Lower lobe of right lung (tissue), 2 donors: ENCODE measurements around the gene RASGRP2. TPM values are rescaled to one million over a fixed set of nuclear protein-coding genes. Genes with fewer than 3 reads are reported as not detected.

Source experiments
- ATAC-seq, 2 donors: fragments of 200-7000 bp; cut with Tn5 transposase; one replicate each; pipeline ENCODE4 v1.9.1; 2020 to 2022; ENCODE audit warnings: mild to moderate bottlenecking in 2 of 2, moderate library complexity in 2 of 2
- DNase-seq: peaks from one replicate; pipeline ENCODE4 v3.0.0-alpha.2; 2020
- H3K27ac ChIP-seq: fragments of 200-600 bp; one replicate; pipeline ENCODE4 v1.8.0; 2022
- H3K27me3 ChIP-seq: fragments of 200-600 bp; one replicate; pipeline ENCODE4 v1.8.0; 2022; ENCODE audit warnings: low read depth
- H3K36me3 ChIP-seq: fragments of 200-600 bp; one replicate; pipeline ENCODE4 v1.8.0; 2022; ENCODE audit warnings: mild to moderate bottlenecking
- H3K4me1 ChIP-seq: fragments of 200-600 bp; one replicate; pipeline ENCODE4 v1.8.0; 2022
- H3K4me3 ChIP-seq: fragments of 200-600 bp; one replicate; pipeline ENCODE4 v1.8.0; 2022; ENCODE audit warnings: mild to moderate bottlenecking
- H3K9me3 ChIP-seq: fragments of 200-600 bp; one replicate; pipeline ENCODE4 v1.8.0; 2022
- intact Hi-C: fragments of 100-400 bp; cut with DNase I; formaldehyde crosslinking; loops from one replicate; pipeline ENCODE4 v1.11.0; 2022
- total RNA-seq: library from RNA; stranded (reverse); fragmentation: NEBNext Ultra II Directional; extraction: Animal tissue kit (Norgen Biotek cat#: 25700); gene quantifications from one replicate; pipeline ENCODE4 v1.2.1, GENCODE V29; 2021
- TF ChIP-seq, protein P1 (sequence below): fragments of 200-600 bp; IDR thresholded peaks from one replicate; pipeline ENCODE4 v1.8.0; 2022; ENCODE audit warnings: antibody characterized with exemption, mild to moderate bottlenecking
- donor health status: DM: no; HTN: yes; CAD: no; lungs with severe emphysema.

Gene RASGRP2
- total RNA-seq, 1 donor from 2014 or later = 30.4 TPM

DNA sequence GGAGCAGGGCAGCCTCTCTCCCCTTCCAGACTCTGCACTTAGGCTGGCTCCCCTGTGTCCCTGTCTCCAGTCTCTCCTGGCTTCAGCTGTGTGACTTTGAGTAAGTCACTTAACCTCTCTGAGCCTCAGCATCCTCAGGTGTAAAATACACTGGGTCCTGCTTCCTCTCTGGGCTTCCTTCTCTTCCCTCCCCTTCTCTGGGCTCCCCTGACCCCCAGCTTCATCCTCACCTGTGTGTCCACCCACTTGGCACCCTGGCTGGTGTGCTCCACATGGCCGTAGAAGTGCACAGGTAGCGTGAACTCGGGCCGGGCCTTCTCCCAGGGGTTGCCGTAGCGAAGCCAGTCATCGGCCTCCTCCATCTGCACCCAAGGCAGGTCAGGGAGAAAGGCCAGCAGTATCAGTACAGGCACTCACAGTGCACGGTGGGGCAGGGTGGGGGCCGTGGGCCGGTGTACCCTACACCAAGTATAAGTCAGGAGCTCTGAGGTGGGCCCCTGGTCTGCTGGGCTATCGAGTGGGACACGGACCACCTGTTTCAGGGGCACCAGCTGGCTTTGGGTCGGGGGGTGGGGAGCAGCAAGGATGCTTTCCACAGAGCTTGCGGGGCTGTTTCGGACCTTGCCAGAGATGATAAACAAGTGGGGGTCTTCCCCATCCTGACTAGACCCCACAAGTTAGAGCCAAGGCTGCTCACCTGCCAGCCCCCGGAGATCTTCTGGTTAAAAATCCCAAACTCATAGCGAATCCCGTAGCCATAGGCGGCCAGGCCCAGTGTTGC is 13.8 kb upstream of the RASGRP2 start:
- Histone ChIP-seq H3K4me3 (no peak overlapping the region), H3K36me3 (peaks cover 9% of the 10 kb centered on the region), H3K4me1 (peaks cover 16% of the 10 kb centered on the region), H3K27ac (no peak overlapping the region), H3K27me3 (no peaks in the 10 kb centered on the region), H3K9me3 (no peaks in the 10 kb centered on the region)
- DNase-seq (no peak), ATAC-seq (no peak)
- intact Hi-C loops = no loop called here
- TF ChIP-seq, protein P1, sequence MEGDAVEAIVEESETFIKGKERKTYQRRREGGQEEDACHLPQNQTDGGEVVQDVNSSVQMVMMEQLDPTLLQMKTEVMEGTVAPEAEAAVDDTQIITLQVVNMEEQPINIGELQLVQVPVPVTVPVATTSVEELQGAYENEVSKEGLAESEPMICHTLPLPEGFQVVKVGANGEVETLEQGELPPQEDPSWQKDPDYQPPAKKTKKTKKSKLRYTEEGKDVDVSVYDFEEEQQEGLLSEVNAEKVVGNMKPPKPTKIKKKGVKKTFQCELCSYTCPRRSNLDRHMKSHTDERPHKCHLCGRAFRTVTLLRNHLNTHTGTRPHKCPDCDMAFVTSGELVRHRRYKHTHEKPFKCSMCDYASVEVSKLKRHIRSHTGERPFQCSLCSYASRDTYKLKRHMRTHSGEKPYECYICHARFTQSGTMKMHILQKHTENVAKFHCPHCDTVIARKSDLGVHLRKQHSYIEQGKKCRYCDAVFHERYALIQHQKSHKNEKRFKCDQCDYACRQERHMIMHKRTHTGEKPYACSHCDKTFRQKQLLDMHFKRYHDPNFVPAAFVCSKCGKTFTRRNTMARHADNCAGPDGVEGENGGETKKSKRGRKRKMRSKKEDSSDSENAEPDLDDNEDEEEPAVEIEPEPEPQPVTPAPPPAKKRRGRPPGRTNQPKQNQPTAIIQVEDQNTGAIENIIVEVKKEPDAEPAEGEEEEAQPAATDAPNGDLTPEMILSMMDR = no peak

- Histone ChIP-seq H3K27ac (no peak overlapping the region), H3K27me3 (no peaks in the 10 kb centered on the region), H3K4me3 (no peak overlapping the region), H3K36me3 (no peaks in the 10 kb centered on the region), H3K9me3 (no peaks in the 10 kb centered on the region), H3K4me1 (peaks cover 16% of the 10 kb centered on the region)
- TF ChIP-seq, protein P1 = no peak
- intact Hi-C loops = no loop called here
- no peak for DNase-seq
- no peak for ATAC-seq
These were observed 11.9 kb upstream of the RASGRP2 start for GRCh38 chr11:64755681-64756361.

DNA sequence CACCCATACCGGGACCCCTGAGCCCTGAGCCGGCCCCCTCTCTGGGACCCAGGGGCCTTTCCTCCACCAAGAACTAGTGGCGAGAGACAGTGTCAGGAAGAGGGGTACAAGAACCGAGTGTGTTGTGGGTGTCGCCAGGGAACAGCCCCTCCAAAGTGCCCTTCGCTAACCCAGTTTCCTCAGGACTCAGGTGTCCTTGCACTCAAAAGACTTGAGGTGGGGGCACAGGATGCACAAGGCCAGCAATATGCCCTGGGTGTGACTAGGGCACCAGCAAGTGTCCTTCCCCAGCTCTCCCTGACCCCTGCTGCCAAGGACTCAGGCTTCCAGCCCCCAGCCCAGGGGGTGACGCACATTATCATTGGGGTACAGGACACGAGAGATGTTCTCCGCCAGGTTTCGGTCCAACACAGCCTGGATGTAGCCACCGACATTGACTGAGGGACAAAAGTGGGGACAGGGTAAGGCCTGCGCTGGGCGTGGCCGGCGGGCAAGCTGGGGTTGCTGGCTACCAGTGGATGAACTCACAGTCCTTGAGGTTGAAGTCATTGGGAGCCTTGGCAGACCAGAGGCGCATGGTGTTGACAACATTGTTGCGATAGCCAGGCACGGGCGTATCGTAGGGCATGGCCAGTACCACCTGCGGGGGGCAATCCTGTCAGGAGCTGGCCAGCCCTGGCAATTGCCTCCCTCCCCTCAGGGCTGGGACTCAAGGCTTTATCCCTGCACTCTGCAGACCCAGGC is 11.1 kb upstream of the RASGRP2 start:
- Histone ChIP-seq H3K27ac (no peak overlapping the region), H3K27me3 (no peaks in the 10 kb centered on the region), H3K36me3 (no peaks in the 10 kb centered on the region), H3K9me3 (no peaks in the 10 kb centered on the region), H3K4me3 (no peak overlapping the region), H3K4me1 (peaks cover 12% of the 10 kb centered on the region)
- TF ChIP-seq, protein P1 = no peak
- ATAC-seq = no peak
- DNase-seq = no peak
- intact Hi-C loops = no loop called here

DNA sequence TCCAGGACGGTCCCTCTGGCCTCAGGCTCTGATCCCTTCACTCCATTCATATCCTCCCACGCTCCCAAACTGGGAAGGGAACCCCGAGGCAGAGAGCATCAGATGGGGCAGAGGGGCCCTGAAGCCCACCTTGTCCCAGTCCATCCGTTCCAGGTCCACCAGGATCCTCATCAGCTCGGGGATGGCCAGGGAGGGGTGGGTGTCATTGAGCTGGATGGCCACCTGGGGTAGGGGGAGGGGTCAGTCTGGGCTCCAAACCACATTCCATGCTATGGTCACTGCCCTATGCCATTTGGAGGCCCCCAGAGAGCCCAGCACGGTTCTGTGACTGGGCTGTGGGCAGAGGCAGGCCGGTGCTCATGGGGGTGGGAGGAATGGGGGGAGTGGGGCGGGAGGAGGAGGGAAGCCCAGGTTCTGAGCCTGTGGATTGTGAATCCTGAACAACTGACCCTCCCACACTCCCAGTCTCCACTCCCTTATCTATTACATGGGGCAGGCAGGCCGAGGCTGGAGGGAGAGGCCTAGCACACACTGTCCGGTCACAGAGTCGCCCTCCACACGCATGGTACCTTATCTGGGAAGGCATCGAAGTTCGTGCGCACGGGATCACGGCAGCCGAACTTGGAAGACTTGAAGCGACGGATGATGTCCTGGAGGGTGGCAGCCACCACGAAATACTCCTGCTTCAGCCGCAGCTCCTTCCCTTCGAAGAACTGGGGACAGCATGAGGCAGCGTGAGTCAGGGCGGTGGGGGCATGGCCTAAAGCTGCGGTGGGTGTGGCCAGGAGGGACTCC is 10.4 kb upstream of the RASGRP2 start:
- no peak for DNase-seq
- intact Hi-C loops = no loop called here
- Histone ChIP-seq H3K4me3 (no peak overlapping the region), H3K36me3 (no peaks in the 10 kb centered on the region), H3K27ac (no peak overlapping the region), H3K27me3 (no peaks in the 10 kb centered on the region), H3K4me1 (peaks cover 4% of the 10 kb centered on the region), H3K9me3 (no peaks in the 10 kb centered on the region)
- no peak for ATAC-seq
- TF ChIP-seq, protein P1 = no peak
